Gastroesophageal sphincter (tissue), 4 donors: ENCODE results near the gene MT1B. TPM values are rescaled to one million over a fixed set of nuclear protein-coding genes. Genes with fewer than 3 reads are reported as not detected.
"Not testable (repeated sequence)": the region's sequence is repeated elsewhere in the genome, so short reads cannot be mapped to it uniquely, and the experiment has no call there.

Experiments used
- ATAC-seq: fragments of 150-250 bp; one replicate; pipeline ENCODE4 v1.9.1; 2016; ENCODE audit warnings: mild to moderate bottlenecking, moderate library complexity
- H3K27ac ChIP-seq, 4 donors: fragments of 200-600 bp; sonication (generic) in 3 of 4; 1 replicate in 3 of 4; 2 replicates in 1 of 4; pipeline ENCODE4 v1.5.1; 2016 to 2019
- H3K27me3 ChIP-seq: fragments of 200-600 bp; sonication (generic); one replicate; pipeline ENCODE4 v1.5.1; 2019
- H3K36me3 ChIP-seq, 2 donors: fragments of 200-600 bp; sonication (generic); one replicate each; pipeline ENCODE4 v1.5.1; 2019; ENCODE audit warnings: control low read depth in 1 of 2
- H3K4me1 ChIP-seq, 3 donors: fragments of 200-600 bp; sonication (generic); 1 replicate in 2 of 3; 2 replicates in 1 of 3; pipeline ENCODE4 v1.5.1; 2016 to 2019; ENCODE audit warnings: control low read depth in 2 of 3
- H3K4me3 ChIP-seq, 2 donors: fragments of 200-600 bp; sonication (generic); one replicate each; pipeline ENCODE4 v1.5.1; 2019; ENCODE audit warnings: mild to moderate bottlenecking in 1 of 2, moderate library complexity in 1 of 2
- H3K9me3 ChIP-seq, 3 donors: fragments of 200-600 bp; sonication (generic); one replicate each; pipeline ENCODE4 v1.5.1; 2017 to 2019; ENCODE audit warnings: control low read depth in 2 of 3
- EP300 ChIP-seq: sonication (generic); formaldehyde crosslinking; IDR thresholded peaks from one replicate; pipeline ENCODE4 v1.6.1; 2017; ENCODE audit warnings: antibody characterized with exemption, mild to moderate bottlenecking
- POLR2A ChIP-seq, 2 donors: fragments of 450-650 bp; IDR thresholded peaks; one replicate each; pipeline ENCODE4 v1.6.1; 2017; ENCODE audit warnings: antibody characterized with exemption in 2 of 2, mild to moderate bottlenecking in 2 of 2, moderate library complexity in 1 of 2
- POLR2AphosphoS5 ChIP-seq: sonication (generic); formaldehyde crosslinking; IDR thresholded peaks from one replicate; pipeline ENCODE4 v1.6.1; 2017; ENCODE audit warnings: antibody characterized with exemption
- WGBS, 2 donors: methylation state at CpG; one replicate each; pipeline ENCODE4 v1.1.5; 2018; ENCODE audit warnings: low coverage in 1 of 2; 5-methylcytosine and 5-hydroxymethylcytosine counted together
- total RNA-seq, 4 donors: library from RNA; depleted of rRNA; stranded (reverse); fragments of >200 nt; gene quantifications; one replicate each; pipeline ENCODE4 v1.1.0, GENCODE V29; 2016
- TF ChIP-seq, protein P1 (sequence below), 4 experiments: fragments of 200-600 bp in 2 of 4; fragments of 450-650 bp in 2 of 4; sonication (generic) in 1 of 4; IDR thresholded peaks; one replicate each; pipeline ENCODE4 v1.5.1; 2017 to 2019; ENCODE audit warnings: antibody characterized with exemption in 4 of 4, mild to moderate bottlenecking in 2 of 4, moderate library complexity in 2 of 4

Gene MT1B
- total RNA-seq, 4 donors from 2014 or later = not detected

DNA sequence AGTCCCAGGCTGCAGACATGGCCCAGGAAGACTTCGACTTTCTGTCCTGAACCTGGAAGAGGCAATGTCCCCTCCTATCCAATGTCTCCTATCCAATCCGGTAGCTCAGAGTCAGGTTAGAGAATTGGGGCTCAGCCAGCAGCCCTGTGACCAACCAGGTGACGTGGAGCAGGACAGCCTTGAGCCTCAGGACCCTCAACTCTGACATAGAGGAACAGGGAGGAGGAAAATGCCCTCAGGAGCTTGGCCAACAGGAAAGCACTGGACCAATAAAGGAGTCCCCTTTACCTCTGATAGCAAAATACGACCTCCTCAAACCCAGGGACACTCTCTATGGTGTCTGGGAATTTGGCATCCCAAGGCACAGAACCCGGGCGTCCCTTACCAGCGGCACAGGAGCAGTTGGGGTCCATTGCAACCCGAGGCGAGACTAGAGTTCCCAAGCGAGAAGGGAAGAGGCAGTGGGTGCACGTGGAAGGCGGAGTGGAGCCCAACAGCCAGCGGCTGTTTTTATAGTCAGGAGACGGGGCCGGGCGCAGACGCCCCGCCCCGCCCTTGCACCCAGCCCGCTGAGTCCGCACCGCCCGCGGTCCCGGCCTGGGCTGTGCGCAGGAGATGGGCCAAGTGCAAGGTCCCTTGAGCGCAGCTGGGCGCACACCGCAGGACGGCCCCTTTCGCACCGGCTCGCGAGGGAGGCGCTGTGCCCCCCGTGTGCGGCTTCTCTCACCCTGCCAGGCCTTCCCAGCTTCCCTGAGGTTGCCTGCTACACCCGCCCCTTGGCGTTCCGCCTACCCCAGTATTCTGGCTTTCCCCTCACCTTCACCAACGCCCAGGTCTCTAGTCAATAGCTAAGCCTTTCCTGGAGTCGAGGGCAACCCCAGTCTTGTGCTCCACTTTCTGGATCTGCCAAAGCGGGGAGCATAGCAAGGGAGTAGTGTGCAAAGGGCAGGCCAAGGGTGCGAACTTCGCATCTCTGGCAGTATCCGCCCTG is 16.2 kb downstream of the MT1B start, which contains the start of gene MT1G:
TSS of gene MT1G (minus strand) at position 485 of the 991 bp plus-strand sequence. CDS start at position 413, 72 bp downstream.
- no peaks in the 10 kb centered on the region for H3K36me3 ChIP-seq
- H3K27ac ChIP-seq = no peak within 1 kb of the TSS
- WGBS, 2 donors = 5 to 45% methylated on average over 10 to 22 of the region's 46 CpGs
- ATAC-seq = peak; percentile 73
- peak within 1 kb of the TSS in 1 of 2 donors; percentile 29 for H3K4me3 ChIP-seq
- H3K4me1 ChIP-seq = peaks cover 0 to 26% (median 15%) of the 10 kb centered on the region in 3 donors
- no peaks in the 10 kb centered on the region for H3K9me3 ChIP-seq
- H3K27me3 ChIP-seq = peaks cover 100% of the 10 kb centered on the region
- TF ChIP-seq, protein P1, sequence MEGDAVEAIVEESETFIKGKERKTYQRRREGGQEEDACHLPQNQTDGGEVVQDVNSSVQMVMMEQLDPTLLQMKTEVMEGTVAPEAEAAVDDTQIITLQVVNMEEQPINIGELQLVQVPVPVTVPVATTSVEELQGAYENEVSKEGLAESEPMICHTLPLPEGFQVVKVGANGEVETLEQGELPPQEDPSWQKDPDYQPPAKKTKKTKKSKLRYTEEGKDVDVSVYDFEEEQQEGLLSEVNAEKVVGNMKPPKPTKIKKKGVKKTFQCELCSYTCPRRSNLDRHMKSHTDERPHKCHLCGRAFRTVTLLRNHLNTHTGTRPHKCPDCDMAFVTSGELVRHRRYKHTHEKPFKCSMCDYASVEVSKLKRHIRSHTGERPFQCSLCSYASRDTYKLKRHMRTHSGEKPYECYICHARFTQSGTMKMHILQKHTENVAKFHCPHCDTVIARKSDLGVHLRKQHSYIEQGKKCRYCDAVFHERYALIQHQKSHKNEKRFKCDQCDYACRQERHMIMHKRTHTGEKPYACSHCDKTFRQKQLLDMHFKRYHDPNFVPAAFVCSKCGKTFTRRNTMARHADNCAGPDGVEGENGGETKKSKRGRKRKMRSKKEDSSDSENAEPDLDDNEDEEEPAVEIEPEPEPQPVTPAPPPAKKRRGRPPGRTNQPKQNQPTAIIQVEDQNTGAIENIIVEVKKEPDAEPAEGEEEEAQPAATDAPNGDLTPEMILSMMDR (IDR thresholded peaks at IDR 0.05) = no peak
- TF ChIP-seq POLR2A (IDR thresholded peaks at IDR 0.05) (no peak), EP300 (no peak), POLR2AphosphoS5 (no peak)

DNA sequence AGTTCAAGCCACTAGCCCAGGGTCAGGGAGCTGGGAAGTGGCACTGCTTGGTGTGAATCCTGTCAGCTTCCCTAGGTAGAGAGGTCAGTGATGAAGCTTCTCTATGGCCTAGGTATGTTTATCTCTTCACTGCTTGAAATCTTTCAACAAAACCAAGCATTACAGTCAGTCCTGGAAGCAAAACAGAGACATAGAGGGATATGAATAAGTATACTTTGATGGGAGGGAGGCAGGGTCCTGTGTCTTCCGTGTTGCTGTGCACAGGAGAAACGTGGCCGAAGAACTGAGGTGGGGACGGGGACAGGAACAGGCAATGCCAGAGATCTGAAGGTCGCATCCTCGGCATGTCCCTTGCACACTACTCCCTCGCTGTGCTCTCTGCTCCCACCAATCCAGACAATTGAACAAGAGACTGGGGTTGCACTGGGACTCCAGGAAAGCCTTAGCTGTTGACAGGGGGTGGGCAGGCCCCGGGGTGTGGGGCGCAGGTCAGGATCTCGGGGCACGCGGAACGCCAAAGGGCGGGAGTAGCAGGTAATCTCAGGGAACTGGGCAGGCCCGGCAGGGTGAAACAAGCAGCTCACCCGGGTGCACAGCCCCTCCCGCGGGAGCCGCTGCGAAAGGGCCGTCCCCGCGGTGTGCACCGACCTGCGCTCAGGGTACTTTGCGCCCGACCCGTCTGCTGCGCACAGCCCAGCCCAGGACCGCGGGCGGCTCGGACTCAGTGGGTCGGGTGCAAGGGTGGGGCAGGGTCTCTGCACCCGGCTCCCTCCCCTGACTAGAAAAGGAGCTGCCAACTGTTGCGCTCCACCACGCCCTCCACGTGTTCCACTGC is 17.5 kb downstream of the MT1B start, which contains the start of gene MT1H:
TSS of gene MT1H (plus strand) at position 810 of the 835 bp plus-strand sequence. CDS start 71 bp downstream, outside the sequence.
- H3K4me3 ChIP-seq = no peak within 1 kb of the TSS
- no peaks in the 10 kb centered on the region for H3K36me3 ChIP-seq
- no peak within 1 kb of the TSS for H3K27ac ChIP-seq
- peaks cover 0 to 20% (median 12%) of the 10 kb centered on the region in 3 donors for H3K4me1 ChIP-seq
- H3K27me3 ChIP-seq = peaks cover 98% of the 10 kb centered on the region
- no peak for TF ChIP-seq POLR2A (IDR thresholded peaks at IDR 0.05)
- TF ChIP-seq, protein P1 (IDR thresholded peaks at IDR 0.05) = no peak
- TF ChIP-seq EP300 = no peak
- no peak for TF ChIP-seq POLR2AphosphoS5
- H3K9me3 ChIP-seq = no peaks in the 10 kb centered on the region
- WGBS, 2 donors = 46 to 88% methylated on average over 4 to 8 of the region's 38 CpGs
- ATAC-seq = peak; percentile 17

DNA sequence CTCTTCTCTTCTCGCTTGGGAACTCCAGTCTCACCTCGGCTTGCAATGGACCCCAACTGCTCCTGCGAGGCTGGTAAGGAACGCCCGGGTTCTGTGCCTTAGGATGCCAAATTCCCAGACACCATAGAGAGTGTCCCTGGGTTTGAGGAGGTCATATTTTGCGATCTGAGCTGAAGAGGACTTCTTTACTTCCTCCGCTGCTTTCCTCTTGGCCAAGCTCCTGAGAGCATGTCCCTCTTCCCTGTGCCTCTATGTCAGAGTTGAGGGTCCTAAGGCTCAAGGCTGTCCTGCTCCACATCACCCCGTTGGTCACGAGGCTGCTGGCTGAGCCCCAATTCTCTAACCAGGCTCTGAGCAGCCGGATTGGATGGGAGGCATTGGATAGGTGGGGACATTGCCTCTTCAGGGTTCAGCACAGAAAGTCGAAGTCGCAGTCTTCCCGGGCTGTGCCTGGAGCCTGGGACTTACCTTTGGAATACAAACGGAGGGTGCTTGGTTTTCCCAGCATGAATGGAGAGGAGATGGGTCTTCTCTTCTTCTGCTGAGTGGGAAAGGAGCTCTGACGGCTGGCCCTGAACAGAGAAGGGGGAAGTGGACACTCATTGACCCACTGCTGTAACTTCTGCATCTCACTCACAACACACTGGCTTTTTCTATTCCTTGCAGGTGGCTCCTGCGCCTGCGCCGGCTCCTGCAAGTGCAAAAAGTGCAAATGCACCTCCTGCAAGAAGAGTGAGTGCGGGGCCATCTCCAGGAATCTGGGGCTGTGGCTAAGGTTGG is 18.3 kb downstream of the MT1B start:
- Histone ChIP-seq H3K36me3 (no peaks in the 10 kb centered on the region), H3K4me3 (no peak overlapping the region), H3K27me3 (peaks cover 98% of the 10 kb centered on the region), H3K27ac (no peak overlapping the region), H3K9me3 (no peaks in the 10 kb centered on the region), H3K4me1 (peaks cover 0 to 20% (median 12%) of the 10 kb centered on the region in 3 donors)
- ATAC-seq = no peak
- 7 to 26% methylated on average over 9 to 15 of the region's 19 CpGs for WGBS, 2 donors
- TF ChIP-seq, protein P1 (IDR thresholded peaks at IDR 0.05) = no peak
- no peak for TF ChIP-seq POLR2AphosphoS5
- no peak for TF ChIP-seq EP300
- TF ChIP-seq POLR2A (IDR thresholded peaks at IDR 0.05) = no peak

DNA sequence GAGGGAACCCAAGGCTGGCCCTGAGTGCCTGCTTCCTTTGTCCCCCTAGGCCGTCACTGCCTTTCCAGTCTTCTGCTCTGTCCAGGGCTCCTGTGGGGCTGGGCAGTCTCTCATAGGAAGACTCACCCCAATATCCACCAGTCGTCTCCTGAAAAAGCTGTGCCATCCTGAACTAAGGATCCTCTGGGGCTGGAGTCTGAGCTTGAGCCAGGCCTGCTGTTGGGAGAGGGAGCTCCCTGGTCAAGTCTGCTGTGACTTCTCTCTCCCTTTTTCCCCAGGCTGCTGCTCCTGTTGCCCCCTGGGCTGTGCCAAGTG is 18.9 kb downstream of the MT1B start:
- Histone ChIP-seq H3K36me3 (no peaks in the 10 kb centered on the region), H3K4me3 (no peak overlapping the region), H3K27ac (no peak overlapping the region), H3K27me3 (peaks cover 98% of the 10 kb centered on the region), H3K4me1 (peaks cover 0 to 23% (median 13%) of the 10 kb centered on the region in 3 donors), H3K9me3 (no peaks in the 10 kb centered on the region)
- TF ChIP-seq EP300 (no peak), POLR2AphosphoS5 (no peak)
- TF ChIP-seq, protein P1 (IDR thresholded peaks at IDR 0.05) = no peak
- no peak for ATAC-seq
- 82% methylated on average over 2 of the region's 2 CpGs; no CpG with 5 or more reads in 1 of the 2 donors for WGBS, 2 donors

DNA sequence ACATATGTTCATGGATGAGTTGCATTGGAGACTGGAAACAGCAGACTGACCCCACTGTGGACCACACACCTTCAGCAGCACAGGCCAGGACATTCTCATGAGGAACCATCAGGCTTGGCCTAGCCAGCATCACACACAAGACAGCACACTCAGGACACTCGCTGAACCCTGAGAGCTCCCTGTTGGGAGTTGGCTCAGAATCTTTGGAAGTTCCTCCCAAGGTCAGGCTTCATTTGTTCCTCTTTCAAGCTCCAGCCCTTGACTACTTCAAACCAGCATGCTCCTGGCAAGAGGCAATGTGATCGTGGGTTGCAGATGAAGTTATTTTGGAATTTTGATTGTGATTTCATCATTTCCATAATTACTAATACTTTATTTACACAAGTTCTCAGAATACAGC is 20.0 kb downstream of the MT1B start:
- H3K27me3 ChIP-seq = peaks cover 98% of the 10 kb centered on the region
- WGBS, 2 donors = 71 to 77% methylated on average over 2 of the region's 2 CpGs
- H3K4me3 ChIP-seq, H3K36me3 ChIP-seq, H3K9me3 ChIP-seq, H3K27ac ChIP-seq: not testable (repeated sequence)
- ATAC-seq = peak; percentile 23
- H3K4me1 ChIP-seq = peaks cover 0 to 31% (median 19%) of the 10 kb centered on the region in 3 donors

DNA sequence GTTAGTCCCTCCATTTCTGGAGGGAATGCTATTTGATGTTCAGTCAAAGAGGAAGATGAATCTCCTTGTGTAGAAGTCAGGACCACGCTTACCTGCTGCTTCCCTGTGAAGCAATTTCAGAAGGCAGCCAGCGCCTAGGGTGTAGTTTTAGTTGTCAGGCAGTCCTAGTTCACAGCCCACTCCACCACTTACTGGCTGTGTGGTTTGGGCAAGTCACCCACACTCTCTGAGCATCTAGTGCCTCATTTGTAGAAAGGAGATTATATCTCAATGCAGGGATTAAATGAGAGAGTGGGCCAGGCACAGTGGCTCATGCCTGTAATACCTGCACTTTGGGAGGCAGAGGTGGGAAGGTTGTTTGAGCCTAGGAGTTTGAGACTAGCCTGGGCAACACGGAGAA is 20.5 kb downstream of the MT1B start:
- WGBS, 2 donors = 40 to 100% methylated on average over 1 of the region's 3 CpGs
- H3K36me3 ChIP-seq, H3K27ac ChIP-seq: not testable (repeated sequence)

More for the DNA sequence above, 20.5 kb downstream of the MT1B start:
- not testable (repeated sequence) for H3K4me3 ChIP-seq, H3K9me3 ChIP-seq, ATAC-seq
- Histone ChIP-seq H3K27me3 (peaks cover 98% of the 10 kb centered on the region), H3K4me1 (peaks cover 0 to 31% (median 19%) of the 10 kb centered on the region in 3 donors)
